IPS-20b (cell line): ENCODE results near the gene CABP1.
"Not testable (repeated sequence)": the region's sequence is repeated elsewhere in the genome, so short reads cannot be mapped to it uniquely, and the experiment has no call there.

Experiments used
- H3K27ac ChIP-seq: one replicate; pipeline ENCODE4 v1.5.1; 2013; ENCODE audit warnings: low read length
- H3K27me3 ChIP-seq: 2 replicates; pipeline ENCODE4 v1.6.1; 2013; ENCODE audit warnings: mild to moderate bottlenecking, low read length, inconsistent platforms; ENCODE audit not compliant: insufficient read depth
- H3K36me3 ChIP-seq: 2 replicates; pipeline ENCODE4 v1.6.1; 2013; ENCODE audit warnings: low read depth, mild to moderate bottlenecking, inconsistent platforms, low read length, moderate library complexity; ENCODE audit not compliant: insufficient read depth
- H3K4me1 ChIP-seq: 2 replicates; pipeline ENCODE4 v1.6.1; 2013; ENCODE audit warnings: mild to moderate bottlenecking, control low read depth, inconsistent platforms, low read length, moderate library complexity; ENCODE audit not compliant: insufficient read depth
- H3K4me3 ChIP-seq: 2 replicates; pipeline ENCODE4 v1.5.1; 2013; ENCODE audit warnings: mild to moderate bottlenecking, low read length, inconsistent platforms
- H3K9ac ChIP-seq: 2 replicates; pipeline ENCODE4 v1.6.1; 2013; ENCODE audit warnings: low read depth, mild to moderate bottlenecking, inconsistent platforms, low read length, moderate library complexity
- H3K9me3 ChIP-seq: 2 replicates; pipeline ENCODE4 v1.6.1; 2013; ENCODE audit warnings: mild to moderate bottlenecking, low read depth, low read length, inconsistent platforms; ENCODE audit not compliant: insufficient read depth

Gene CABP1

GRCh38 chr12:120614848-120615247 lies 25.6 kb upstream of the CABP1 start:
- no peaks in the 10 kb centered on the region for H3K9me3 ChIP-seq
- H3K36me3 ChIP-seq, result no peaks in the 10 kb centered on the region
- no peak overlapping the region for H3K4me3 ChIP-seq
- H3K9ac ChIP-seq, result no peak overlapping the region
- H3K4me1 ChIP-seq, result no peaks in the 10 kb centered on the region
- H3K27me3 ChIP-seq, result peaks cover 4% of the 10 kb centered on the region; the same call in 1 of the 2 replicates
- no peak overlapping the region for H3K27ac ChIP-seq

DNA sequence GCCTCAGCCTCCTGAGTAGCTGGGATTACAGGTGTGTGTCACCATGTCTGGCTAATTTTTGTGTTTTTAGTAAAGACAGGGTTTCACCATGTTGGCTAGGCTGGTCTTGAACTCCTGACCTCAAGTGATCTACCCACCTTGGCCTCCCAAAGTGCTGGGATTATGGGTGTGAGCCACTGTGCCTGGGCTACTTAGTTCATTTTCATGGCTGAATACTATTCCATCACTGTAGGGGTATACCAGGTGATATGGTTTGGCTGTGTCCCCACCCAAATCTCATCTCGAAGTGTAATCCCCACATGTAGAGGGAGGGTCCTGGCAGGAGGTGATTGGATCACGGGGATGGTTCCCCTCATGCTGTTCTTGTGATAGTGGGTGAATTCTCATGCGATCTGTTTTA lies 23.2 kb upstream of the CABP1 start:
- not testable (repeated sequence) for H3K9me3 ChIP-seq, H3K9ac ChIP-seq, H3K27me3 ChIP-seq, H3K36me3 ChIP-seq, H3K27ac ChIP-seq, H3K4me3 ChIP-seq, H3K4me1 ChIP-seq

DNA sequence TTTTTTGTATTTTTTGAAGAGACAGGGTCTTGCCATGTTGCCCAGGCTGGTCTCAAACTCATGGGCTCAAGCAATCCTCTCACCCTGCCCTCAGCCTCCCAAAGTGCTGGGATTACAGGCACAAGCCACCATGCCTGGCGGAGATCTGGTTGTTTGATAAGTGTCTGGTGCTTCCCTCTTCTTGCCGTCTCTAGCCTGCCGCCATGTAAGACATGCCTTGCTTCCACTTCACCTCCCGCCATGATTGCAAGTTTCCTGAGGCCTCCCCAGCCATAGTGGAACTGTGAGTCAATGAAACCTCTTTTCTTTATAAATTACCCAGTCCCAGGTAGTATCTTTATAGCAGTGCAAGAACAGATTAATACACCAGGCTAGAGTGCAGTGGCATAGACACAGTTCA lies 22.7 kb upstream of the CABP1 start:
- H3K27me3 ChIP-seq, H3K27ac ChIP-seq, H3K9me3 ChIP-seq, H3K9ac ChIP-seq, H3K4me1 ChIP-seq, H3K36me3 ChIP-seq, H3K4me3 ChIP-seq: not testable (repeated sequence)

DNA sequence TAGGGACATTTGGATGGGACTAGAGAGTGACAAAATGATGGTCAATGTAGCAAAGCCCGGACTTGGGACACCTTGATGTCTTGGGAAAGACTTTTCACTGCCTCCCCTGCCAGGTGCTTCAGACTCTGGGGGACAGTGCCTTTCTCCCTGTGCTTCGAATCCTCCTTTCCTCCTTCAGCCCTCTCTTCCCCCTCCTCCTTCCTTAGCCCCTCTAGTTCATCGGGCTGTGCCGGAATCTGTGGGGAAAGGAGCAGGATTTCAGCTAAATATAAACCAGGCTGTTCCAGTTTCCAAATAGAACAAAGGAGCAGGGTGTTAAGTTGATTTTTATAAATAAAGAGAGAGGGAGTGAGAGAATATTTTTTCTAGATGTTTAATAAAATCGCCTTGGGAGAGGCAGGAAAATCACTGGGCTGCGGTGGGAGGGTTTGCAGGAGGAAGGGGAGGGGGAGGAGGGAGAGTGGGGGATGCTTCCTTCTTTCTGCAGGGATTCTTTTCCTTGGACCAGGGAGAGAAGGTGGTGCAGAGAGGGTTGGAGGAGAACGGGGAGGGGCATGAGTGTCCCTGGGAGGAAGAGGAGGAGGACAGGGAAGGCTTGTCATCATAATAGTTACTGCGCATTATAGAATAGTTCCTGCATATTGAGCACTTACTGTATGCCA lies 21.3 kb upstream of the CABP1 start:
- Histone ChIP-seq H3K9me3 (no peaks in the 10 kb centered on the region), H3K27me3 (peaks cover 4% of the 10 kb centered on the region; the same call in 1 of the 2 replicates), H3K4me3 (peak overlapping the region; percentile 39; the same call in 1 of the 2 replicates), H3K27ac (no peak overlapping the region), H3K4me1 (no peaks in the 10 kb centered on the region), H3K36me3 (no peaks in the 10 kb centered on the region), H3K9ac (peak overlapping the region; percentile 54; the same call in 1 of the 2 replicates)

- Histone ChIP-seq H3K4me3 (no peak overlapping the region), H3K4me1 (no peaks in the 10 kb centered on the region), H3K27ac (no peak overlapping the region), H3K36me3 (no peaks in the 10 kb centered on the region), H3K9me3 (no peaks in the 10 kb centered on the region), H3K27me3 (peaks cover 4% of the 10 kb centered on the region; the same call in 1 of the 2 replicates), H3K9ac (no peak overlapping the region)
Observed at GRCh38 chr12:120620624-120621023, 19.8 kb upstream of the CABP1 start.

GRCh38 chr12:120625557-120626419 lies 14.6 kb upstream of the CABP1 start:
- Histone ChIP-seq H3K9ac (no peak overlapping the region), H3K27ac (no peak overlapping the region), H3K36me3 (no peaks in the 10 kb centered on the region), H3K4me1 (no peaks in the 10 kb centered on the region), H3K4me3 (no peak overlapping the region), H3K9me3 (no peaks in the 10 kb centered on the region), H3K27me3 (no peaks in the 10 kb centered on the region)

- no peaks in the 10 kb centered on the region for H3K9me3 ChIP-seq
- H3K4me3 ChIP-seq, result no peak overlapping the region
- H3K4me1 ChIP-seq, result no peaks in the 10 kb centered on the region
- H3K9ac ChIP-seq, result no peak overlapping the region
- no peaks in the 10 kb centered on the region for H3K27me3 ChIP-seq
- no peak overlapping the region for H3K27ac ChIP-seq
- no peaks in the 10 kb centered on the region for H3K36me3 ChIP-seq
Observed at GRCh38 chr12:120628919-120629318, 11.5 kb upstream of the CABP1 start.

DNA sequence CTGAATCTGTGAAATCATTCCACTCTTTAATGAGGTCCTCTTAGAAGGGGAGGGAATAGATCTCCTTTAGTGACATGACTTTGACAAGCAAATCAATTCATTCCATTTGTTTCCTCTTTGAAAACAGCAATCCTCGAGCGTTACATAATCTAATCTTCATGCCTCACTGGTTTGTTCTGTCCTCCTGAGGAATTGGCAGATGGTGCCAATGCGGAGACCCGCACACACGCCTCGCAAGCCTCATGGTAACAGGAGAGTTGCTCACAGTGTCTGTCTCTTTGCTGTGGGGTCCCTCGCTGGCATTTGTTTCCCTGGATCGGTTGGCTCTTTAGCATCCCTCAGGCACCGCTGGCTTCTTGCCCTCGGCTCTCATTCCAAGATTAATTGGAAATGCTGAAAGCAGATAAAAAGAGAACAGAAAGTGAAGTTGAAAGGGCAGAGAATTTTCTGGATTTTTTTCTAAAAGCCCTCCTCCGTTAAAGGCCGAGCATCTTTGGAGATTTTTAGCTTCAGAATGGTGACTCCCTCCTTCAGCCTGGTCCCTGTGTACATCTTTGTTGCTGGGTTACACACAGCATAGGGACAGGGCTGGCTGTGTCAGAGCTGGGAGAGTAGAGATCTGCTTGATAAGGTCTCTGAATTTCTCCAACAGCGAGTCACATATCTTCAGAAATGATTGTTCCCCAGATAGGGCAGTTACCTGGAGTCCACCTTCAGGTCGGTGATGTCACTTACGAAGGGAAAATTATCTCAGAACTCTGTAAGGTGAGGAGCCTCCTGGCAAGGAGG lies 10.1 kb upstream of the CABP1 start:
- Histone ChIP-seq H3K4me1 (no peaks in the 10 kb centered on the region), H3K27ac (no peak overlapping the region), H3K4me3 (no peak overlapping the region), H3K9ac (no peak overlapping the region), H3K36me3 (no peaks in the 10 kb centered on the region), H3K27me3 (no peaks in the 10 kb centered on the region), H3K9me3 (no peaks in the 10 kb centered on the region)

- H3K4me1 ChIP-seq, result no peaks in the 10 kb centered on the region
- H3K27me3 ChIP-seq, result no peaks in the 10 kb centered on the region
- H3K36me3 ChIP-seq, result no peaks in the 10 kb centered on the region
- H3K9me3 ChIP-seq, result no peaks in the 10 kb centered on the region
- H3K9ac ChIP-seq, result no peak overlapping the region
- H3K4me3 ChIP-seq, result no peak overlapping the region
- H3K27ac ChIP-seq, result no peak overlapping the region
Observed at GRCh38 chr12:120631097-120631496, 9.3 kb upstream of the CABP1 start.

DNA sequence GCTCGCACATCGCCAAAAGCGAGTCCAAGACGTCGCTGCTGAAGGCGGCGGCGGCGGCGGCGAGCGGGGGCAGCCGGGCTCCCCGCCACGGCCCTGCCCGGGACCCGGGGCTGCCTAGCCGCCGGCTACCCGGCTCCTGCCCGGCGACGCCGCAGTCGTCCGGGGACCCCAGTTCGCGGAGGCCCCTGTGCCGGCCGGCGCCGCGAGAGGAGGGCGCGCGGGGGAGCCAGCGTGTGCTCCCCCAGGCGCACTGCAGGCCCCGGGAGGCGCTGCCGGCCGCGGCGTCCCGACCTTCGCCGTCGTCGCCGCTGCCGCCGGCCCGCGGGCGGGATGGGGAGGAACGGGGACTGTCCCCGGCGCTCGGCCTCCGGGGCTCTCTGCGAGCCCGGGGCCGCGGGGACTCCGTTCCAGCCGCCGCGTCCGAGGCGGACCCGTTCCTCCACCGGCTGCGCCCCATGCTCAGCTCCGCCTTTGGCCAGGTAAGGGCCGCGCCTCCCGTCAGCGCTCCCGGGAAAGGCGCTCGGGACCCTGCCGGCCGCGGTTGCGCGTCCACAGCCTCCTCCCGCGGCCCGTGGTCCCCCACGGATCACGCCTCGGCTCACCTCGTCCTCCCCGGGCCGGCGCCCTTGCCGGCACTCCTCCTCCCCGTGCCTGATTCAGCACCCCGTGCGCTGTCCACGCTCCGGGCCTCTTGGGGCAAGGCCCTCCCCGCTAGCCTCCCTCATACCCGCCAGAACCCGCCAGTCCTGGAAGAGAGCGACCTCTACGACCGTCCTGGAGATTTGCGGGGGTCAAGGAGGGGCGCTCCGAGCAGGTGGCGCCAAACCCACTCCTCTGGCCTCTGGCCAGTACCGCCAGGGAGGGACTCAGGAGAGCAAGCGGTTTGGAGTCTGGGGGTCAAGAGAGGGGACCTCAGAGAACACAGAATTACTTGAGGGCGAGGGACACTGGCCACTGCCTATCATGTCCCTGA lies 721 bp downstream of the CABP1 start:
- H3K27me3 ChIP-seq, result peaks cover 61% of the 10 kb centered on the region

GRCh38 chr12:120642121-120642520 lies 1.7 kb downstream of the CABP1 start:
- 0 out of 2 replicates have a peak, but pooled peaks cover 5% of the 10 kb centered on the region for H3K4me1 ChIP-seq
- no peaks in the 10 kb centered on the region for H3K9me3 ChIP-seq
- no peak overlapping the region for H3K9ac ChIP-seq
- peaks cover 61% of the 10 kb centered on the region for H3K27me3 ChIP-seq
- H3K4me3 ChIP-seq, result no peak overlapping the region
- H3K36me3 ChIP-seq, result no peaks in the 10 kb centered on the region
- H3K27ac ChIP-seq, result no peak overlapping the region

More for the DNA sequence above, 721 bp downstream of the CABP1 start:
- 0 out of 2 replicates have a peak, but pooled peaks cover 5% of the 10 kb centered on the region for H3K4me1 ChIP-seq
- no peak overlapping the region for H3K27ac ChIP-seq
- H3K9me3 ChIP-seq, result no peaks in the 10 kb centered on the region
- peak overlapping the region; percentile 68 for H3K4me3 ChIP-seq
- H3K36me3 ChIP-seq, result no peaks in the 10 kb centered on the region
- H3K9ac ChIP-seq, result no peak overlapping the region
